HG03442 (cell line): Measurements from ENCODE around the gene GRM4.

Experiments
- ATAC-seq: cut with Tn5 transposase; IDR thresholded peaks from one replicate; pipeline ENCODE4 v1.9.1; 2021; ENCODE audit warnings: mild to moderate bottlenecking, moderate library complexity; ENCODE audit not compliant: unreplicated experiment

The GRM4 gene

GRCh38 chr6:33983721-33984465 lies 162.0 kb downstream of the GRM4 start:
- no peak for ATAC-seq

- ATAC-seq = no peak
These were observed 162.7 kb downstream of the GRM4 start for GRCh38 chr6:33983109-33983716.

GRCh38 chr6:33981861-33982260 lies 164.0 kb downstream of the GRM4 start:
- no peak for ATAC-seq

GRCh38 chr6:33981421-33981820 lies 164.5 kb downstream of the GRM4 start:
- ATAC-seq = no peak

- ATAC-seq = no peak
These were observed 165.4 kb downstream of the GRM4 start for GRCh38 chr6:33980176-33981175.

- ATAC-seq = no peak
These were observed 166.1 kb downstream of the GRM4 start for GRCh38 chr6:33979750-33980149.

- ATAC-seq = no peak
These were observed 167.3 kb downstream of the GRM4 start for GRCh38 chr6:33978412-33979150.

- no peak for ATAC-seq
These were observed 168.1 kb downstream of the GRM4 start for GRCh38 chr6:33977606-33978411.

DNA sequence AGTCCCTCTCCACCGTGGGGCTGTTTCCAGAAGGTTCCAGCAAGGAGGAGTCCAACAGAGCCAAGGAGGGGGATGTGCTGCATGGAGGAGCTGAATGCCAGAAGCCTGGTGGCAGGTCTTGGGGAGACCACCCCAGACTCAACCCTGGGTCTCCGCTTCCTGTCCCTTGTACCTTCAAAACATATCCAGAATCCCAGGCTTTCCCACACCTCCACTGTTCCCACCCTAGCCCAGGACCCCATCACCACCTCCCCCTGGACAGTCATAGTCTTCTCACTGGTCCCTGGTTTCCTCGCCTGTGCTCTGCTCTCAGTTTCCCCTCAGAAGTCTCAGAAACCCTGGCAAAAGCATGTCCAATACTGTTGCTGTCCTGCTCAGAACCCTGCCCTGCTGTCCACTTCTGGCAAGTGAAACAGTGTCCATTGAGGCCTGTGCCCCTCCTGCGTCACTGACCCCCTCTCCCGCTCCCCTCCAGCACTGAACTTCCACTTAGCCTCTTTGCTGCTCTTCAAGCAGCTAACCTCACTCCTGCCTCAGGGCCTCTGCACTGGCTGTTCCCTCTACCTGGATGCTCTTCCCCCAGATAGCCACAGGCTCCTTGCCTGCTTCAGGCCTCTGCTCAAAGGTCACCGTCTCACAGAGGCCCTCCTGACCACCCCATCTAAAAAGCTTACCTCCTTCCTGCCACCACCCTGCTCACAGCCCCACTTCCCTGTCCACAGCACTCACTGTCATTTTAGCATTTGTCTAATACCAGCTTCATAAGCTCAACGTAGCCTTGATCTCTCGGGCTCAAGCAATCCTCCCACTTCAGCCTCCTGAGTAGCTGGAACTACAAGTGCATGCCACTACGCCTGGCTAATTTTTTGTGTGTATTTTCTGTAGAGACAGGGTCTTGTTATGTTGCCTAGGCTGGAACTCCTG lies 169.2 kb downstream of the GRM4 start:
- ATAC-seq = no peak

DNA sequence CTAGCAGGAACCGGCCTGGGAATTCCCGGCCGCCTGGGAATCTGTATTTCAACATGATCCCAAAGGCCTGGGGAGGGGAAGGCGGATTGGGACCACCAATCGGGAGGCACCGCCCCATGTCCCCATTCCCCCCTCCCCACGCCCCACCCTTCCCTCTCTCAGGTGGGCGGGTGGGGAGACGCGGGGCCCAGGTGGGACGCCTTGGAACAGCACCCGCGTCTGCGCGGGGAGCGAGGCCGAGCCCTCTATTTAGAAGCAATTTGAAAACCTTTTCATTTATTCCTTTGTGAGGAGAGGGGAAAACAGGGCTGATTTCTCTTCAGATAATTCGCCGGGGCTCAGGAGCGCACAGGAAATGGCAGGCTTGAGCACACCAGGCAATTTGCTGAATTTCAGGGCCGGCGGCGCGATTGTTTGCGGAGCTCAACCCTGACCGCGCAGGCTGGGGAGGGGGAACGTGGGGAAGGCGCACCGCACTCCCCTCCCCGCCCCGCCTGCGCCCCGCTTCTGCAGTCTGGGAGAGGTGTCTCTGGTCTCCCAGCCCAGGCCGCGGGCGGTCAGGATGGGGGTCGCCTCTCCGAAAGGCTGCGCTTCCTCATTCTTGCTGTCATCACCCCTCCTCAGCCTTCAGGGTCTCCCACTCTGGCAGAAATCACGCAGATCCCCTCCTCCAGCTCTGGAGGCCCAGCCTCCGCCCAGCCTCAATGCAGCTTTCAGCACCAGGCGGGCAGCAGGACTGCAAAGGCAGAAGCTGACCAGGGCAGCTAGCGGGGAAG lies 170.0 kb downstream of the GRM4 start:
- no peak for ATAC-seq

GRCh38 chr6:33974471-33974870 lies 171.4 kb downstream of the GRM4 start:
- no peak for ATAC-seq

DNA sequence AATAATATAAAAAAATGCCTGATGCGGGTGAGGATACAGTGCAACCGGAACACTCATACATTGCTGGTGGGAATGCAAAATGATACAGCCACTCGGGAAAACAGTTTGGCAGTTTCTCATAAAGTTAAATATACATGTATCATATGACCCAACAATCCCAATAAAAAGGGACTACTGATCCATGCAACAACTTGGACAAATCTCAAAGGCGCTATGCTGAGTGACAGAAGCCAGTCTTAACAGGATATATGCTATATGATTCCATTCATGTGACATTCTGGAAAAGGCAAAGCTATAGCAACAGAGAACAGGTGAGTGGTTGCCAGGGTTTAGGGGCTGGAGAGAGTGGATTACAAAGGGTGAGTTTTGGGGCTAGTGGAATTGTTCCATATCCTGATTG lies 171.9 kb downstream of the GRM4 start:
- ATAC-seq = no peak

DNA sequence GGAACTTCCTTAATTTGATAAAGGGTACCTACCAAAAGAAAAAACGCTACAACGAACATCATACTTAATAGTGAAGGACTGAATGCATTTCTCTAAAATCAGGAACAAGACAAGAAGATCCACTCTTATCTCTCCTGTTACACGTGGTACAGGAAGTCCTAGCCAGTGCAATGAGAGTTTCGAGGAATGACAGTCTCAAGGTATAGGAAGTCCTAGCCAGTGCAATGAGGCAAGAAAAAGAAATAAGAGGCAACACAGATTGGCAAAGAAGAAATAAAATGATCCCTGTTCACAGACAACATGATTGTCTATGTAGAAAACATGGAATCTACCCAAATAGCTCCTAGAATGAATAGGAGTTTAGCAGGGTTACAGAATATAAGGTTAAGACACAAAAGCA lies 174.3 kb downstream of the GRM4 start:
- no peak for ATAC-seq
